Skin epidermis (tissue), 12 donors: ENCODE results near the gene MKRN2.
A peak's percentile ranks its signal among the peaks of the same experiment; 100 is the strongest.
"Not testable (repeated sequence)": the region's sequence is repeated elsewhere in the genome, so short reads cannot be mapped to it uniquely, and the experiment has no call there.

Experiments
- H3K27ac ChIP-seq, 21 experiments: fragments of 200-600 bp; sonication (generic) in 11 of 21; one replicate each; pipeline ENCODE4 v1.5.0; 2020; ENCODE audit warnings: mild to moderate bottlenecking in 3 of 21, inconsistent platforms in 2 of 21, moderate library complexity in 2 of 21
- H3K4me3 ChIP-seq, 7 experiments: fragments of 200-600 bp; sonication (generic) in 2 of 7; one replicate each; pipeline ENCODE4 v1.5.0; 2020; ENCODE audit warnings: inconsistent platforms in 2 of 7, mild to moderate bottlenecking in 2 of 7, moderate library complexity in 1 of 7

Gene MKRN2

DNA sequence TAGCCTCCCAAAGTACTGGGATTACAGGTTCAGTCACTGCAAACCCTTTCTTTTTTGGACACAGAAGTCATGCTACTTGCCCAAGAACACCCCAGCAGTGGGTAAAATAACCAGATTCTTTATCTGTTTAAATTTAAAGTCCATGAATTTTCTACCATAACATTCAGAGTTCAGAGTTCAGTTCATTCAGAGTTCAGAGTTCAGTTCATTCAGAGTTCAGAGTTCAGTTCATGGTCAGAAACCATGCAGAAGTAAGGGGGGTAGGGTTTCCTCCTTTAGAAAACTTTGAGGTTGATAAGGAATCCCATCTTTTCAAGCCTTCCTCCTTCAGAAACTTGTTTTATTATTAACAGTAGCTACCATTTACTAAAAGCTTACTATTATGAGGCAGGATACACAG lies 63.8 kb downstream of the MKRN2 start:
- Histone ChIP-seq H3K27ac (no peak overlapping the region), H3K4me3 (no peak overlapping the region)

DNA sequence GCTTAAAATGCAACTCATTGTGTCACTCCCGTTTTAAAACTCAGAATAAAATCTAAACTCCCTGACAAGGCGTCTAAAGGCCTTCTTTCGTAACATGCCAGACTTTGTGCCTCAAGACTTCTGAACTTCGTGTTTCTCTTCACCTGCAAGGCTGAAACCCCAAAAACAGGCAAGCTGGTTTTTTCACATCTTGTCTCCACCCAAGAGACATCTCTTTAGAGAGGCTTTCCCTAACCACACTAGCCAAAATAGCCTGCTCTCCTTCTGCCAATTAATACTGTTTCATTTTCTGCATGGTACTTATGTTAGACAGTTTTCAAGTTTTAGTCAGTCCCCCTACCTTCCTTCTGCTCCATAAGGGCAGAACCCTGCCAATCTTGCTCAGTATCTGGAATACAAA lies 65.4 kb downstream of the MKRN2 start:
- no peak overlapping the region for H3K27ac ChIP-seq

DNA sequence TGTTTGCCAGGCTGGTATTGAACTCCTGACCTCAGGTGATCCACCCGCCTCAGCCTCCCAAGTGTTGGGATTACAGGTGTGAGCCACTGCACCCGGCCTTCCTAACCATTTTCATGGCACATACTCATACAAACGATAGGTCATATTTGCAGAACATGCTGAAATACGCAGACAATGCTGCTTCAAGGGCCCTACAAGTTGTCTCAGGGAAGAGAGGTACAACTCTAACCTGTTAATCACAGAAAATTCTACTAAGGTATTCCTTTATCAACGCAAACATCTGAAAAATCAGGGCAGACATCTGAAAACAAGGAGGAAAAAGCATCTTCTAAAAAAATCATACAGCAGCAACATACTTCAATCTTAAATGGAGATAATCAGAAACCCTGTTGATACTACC lies 67.2 kb downstream of the MKRN2 start:
- Histone ChIP-seq H3K27ac (no peak overlapping the region), H3K4me3 (no peak overlapping the region)

More for the DNA sequence above, 65.4 kb downstream of the MKRN2 start:
- no peak overlapping the region for H3K4me3 ChIP-seq

DNA sequence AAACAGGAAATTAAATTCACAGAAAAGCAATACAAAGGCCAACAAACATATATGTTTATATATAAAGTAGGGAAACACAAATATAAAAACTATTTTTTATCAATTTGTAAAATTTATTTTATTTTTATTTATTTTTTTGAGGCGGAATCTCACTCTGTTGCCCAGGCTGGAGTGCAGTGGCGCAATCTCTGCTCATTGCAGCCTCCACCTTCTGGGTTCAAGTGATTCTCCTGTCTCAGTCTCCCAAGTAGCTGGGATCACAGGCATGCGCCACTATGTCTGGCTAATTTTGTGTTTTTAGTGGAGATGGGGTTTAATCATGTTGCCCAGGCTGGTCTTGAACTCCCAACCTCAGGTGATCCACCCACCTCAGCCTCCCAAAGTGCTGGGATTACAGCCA lies 68.1 kb downstream of the MKRN2 start:
- H3K27ac ChIP-seq, H3K4me3 ChIP-seq: not testable (repeated sequence)

DNA sequence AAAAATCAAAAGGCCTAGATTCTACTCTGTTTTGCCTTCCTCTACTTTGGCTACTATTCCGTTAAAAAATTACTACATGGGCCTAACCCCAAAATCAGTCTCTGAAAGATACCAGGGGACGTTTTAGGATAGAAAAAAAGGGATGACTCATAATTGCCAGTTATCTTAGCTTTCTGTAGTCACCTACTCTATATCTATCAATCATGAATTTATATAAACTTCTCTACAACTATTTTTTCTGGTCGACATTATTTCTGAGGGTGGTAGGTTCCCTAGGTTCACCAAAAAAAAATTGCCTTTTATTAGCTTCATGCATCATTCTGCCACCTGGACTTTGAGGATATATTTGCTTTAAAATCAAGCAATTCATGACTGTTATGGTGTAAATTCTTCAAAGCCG lies 70.5 kb downstream of the MKRN2 start:
- H3K27ac ChIP-seq = no peak overlapping the region

DNA sequence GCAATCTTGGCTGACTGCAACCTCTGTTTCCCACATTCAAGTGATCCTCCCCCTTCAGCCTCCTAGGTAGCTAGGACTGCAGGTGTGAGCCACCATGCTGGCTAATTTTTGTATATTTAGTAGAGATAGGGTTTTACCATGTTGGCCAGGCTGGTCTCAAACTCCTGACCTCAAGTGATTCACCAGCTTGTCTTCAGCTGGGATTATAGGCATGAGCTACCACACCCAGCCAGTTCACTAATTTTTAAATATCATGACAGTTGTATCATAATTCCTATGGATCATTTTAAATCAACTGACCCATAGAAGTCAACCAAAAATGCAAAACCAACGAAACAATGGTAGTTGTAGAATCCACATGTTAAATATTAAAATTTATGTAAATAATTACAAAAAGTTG lies 71.9 kb downstream of the MKRN2 start:
- Histone ChIP-seq H3K4me3 (no peak overlapping the region), H3K27ac (no peak overlapping the region)

More for the DNA sequence above, 70.5 kb downstream of the MKRN2 start:
- no peak overlapping the region for H3K4me3 ChIP-seq

DNA sequence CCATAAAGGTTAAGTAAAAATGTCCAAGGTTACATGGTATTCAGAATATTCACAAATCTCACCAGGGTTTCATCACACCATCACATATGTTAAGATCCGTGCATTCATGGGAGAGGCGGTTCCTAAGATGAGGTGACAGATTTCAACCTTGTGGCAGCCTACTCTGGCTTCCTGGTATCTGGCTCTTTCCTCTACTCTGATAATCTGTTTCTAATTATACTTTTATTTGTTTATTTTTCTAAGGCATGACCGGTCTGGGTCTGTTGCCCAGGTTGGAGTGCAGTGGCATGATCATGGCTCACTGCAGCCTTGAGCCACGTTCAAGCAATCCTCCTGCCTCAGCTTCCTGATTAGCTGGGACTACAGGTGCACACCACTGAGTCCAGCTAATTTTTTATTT lies 72.7 kb downstream of the MKRN2 start:
- Histone ChIP-seq H3K27ac (peak overlapping the region in 1 of 21 experiments; percentile 22), H3K4me3 (no peak overlapping the region)

DNA sequence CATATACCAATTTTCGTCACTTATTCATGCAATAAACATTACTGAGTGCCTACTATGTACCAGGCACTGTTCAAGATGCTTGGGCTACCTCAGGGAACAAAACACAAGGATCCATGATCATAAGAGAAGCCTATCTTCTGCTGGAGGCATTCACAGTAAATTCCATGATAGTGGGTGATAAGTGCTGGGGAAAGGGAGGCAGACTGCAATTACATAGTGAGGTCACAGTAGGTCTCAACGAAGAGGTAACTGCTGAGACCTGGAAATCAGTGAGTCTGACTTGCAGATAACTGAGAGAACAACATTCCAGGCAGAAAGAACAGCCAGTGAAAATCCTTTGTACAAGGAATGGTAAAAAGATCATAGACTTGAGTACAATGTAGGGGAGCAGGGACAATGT lies 73.4 kb downstream of the MKRN2 start:
- H3K4me3 ChIP-seq = no peak overlapping the region
- peak overlapping the region in 1 of 21 experiments; percentile 22 for H3K27ac ChIP-seq

DNA sequence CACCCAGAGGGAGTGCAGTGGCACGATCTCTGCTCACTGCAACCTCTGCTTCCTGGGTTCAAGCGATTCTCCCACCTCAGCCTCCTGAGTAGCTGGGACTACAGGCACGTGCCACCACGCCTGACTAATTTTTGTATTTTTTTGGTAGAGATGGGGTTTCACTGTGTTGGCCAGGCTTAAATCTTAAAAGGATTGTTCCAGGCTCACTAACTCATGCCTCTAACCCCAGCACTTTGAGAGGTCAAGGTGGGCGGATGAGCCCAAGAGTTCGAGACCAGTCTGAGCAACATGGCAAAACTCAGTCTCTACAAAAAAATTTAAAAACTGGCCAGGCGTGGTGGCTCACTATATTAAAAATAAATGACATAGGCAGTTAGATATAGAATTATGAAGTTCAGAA lies 74.0 kb downstream of the MKRN2 start:
- not testable (repeated sequence) for H3K4me3 ChIP-seq
- H3K27ac ChIP-seq = peak overlapping the region in 1 of 21 experiments; percentile 22

DNA sequence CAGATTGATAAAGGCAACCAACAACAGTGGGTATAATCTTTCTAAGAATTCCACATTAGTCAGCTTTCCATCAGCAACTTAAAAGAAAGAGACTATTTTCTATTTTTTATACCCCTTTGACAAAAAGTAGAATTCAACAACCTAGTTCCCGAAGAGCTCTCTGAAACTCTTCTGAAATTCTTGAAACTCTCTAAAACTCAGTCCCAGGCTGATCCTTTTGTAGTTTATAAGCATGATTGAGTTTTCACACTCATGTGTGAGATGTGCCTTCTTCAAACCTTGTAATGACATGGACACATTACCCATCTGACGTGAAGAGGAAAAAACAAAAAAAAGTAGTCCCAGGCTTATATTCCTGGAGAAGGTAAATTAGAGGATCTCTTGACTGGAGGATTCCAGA lies 75.6 kb downstream of the MKRN2 start:
- Histone ChIP-seq H3K4me3 (no peak overlapping the region), H3K27ac (no peak overlapping the region)

DNA sequence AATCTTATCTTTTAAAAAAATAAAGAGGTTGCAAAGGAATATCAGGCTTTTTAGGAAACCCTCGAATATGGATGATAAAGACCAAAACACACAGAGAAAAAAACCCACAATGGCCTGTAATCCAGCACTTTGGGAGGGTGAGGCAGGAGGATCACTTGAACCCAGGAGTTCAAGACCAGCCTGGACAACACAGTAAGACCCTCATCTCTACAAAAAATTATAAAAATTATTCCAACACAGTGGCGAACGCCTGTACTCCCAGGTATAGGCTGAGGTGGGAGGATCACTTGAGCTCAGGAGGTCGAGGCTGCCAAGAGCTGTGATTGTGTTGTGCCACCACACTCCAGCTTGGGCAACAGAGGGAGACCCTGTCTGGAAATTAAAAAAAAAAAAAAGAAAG lies 76.2 kb downstream of the MKRN2 start:
- no peak overlapping the region for H3K27ac ChIP-seq

More for the DNA sequence above, 76.2 kb downstream of the MKRN2 start:
- H3K4me3 ChIP-seq = no peak overlapping the region
